ENCODE results near the gene STON1.
A peak's percentile ranks its signal among the peaks of the same experiment; 100 is the strongest.
"Not testable (repeated sequence)": the region's sequence is repeated elsewhere in the genome, so short reads cannot be mapped to it uniquely, and the experiment has no call there.

STON1 gene

DNA sequence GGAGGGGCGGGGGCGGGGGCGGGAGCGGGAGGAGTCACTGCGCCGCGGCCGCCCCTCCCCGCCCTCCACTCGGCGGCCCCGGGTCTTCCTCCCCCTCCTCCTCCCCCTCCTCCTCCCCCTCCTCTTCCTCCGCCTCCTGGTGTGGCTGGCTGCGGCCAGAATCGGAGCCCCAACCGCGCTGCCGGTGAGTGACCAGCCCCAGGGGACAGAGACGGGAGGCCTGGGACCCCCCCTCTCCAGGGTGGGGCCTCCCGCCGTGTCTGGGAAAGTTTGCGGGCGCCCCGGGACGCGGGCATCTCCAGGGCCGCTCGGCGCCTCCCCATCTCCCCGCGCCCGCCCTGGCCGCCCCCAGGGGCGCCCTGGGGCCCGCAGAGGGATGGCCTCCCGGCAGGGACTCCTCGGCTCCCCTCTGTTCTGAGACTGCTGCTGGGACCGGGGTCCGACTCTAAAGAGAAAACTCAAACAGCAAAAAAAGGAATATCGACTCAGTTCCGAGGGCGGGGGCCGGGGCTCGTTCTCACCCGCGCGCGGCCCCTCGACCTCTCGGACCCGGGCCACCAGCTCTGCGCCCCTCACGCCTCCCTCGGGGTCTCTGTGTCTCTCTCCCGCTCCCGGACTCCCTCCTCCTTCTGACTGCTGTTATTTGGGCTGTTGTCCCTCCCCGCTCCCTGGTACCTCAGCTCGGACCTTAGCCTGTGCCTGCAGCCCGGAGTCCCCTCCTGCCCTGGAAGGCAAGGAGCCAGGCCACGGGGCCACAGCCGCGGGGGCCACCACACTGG, at the start of gene STON1:
STON1 (plus strand) TSS at position 122 of the 779 bp plus-strand sequence. CDS start 50,480 bp downstream, outside the sequence.
- DNase-seq: peak; percentile 38

- DNase-seq: no peak
Observed at GRCh38 chr2:48480526-48480925, 49.4 kb upstream of the STON1 start.

- no peak for DNase-seq
Observed at GRCh38 chr2:48482313-48482712, 47.6 kb upstream of the STON1 start.

DNA sequence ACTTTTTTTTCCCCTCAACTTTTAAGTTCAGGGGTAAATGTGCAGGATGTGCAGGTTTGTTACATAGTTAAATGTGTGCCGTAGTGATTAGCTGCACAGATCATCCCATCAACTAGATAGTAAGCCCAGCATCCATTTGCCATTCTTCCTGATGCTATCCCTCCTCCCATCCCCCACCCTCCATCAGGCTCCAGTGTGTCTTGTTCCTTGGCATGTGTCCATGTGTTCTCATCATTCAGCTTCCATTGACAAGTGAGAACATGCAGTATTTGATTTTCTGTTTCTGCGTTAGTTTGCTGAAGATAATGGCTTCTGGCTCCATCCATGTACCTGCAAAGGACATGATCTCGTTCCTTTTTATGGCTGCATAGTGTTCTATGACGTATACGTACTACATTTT, 47.2 kb upstream of the STON1 start:
- no peak for DNase-seq

- no peak for DNase-seq
Observed at GRCh38 chr2:48483506-48483905, 46.4 kb upstream of the STON1 start.

- DNase-seq: no peak
Observed at GRCh38 chr2:48483916-48484315, 46.0 kb upstream of the STON1 start.

- no peak for DNase-seq
Observed at GRCh38 chr2:48488545-48488944, 41.4 kb upstream of the STON1 start.

DNA sequence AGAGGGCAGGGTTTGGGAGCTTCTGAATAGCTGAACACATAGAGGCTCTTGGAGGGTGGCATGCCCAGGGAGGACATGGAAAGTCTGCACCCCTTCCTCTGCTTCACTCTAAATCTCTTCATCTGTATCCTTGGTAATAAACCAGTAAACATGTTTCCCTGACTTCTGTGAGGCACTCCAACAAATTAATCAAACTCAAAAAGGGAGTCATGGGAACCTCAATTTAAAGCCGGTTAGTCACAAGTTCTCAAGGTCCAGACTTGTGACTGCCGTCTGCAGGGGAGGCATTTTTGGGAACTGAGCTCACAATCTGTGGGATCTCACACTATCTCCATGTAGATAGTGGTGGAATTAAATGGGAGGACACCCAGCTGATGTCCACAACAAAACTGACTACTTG, 33.1 kb upstream of the STON1 start:
- DNase-seq: no peak

DNA sequence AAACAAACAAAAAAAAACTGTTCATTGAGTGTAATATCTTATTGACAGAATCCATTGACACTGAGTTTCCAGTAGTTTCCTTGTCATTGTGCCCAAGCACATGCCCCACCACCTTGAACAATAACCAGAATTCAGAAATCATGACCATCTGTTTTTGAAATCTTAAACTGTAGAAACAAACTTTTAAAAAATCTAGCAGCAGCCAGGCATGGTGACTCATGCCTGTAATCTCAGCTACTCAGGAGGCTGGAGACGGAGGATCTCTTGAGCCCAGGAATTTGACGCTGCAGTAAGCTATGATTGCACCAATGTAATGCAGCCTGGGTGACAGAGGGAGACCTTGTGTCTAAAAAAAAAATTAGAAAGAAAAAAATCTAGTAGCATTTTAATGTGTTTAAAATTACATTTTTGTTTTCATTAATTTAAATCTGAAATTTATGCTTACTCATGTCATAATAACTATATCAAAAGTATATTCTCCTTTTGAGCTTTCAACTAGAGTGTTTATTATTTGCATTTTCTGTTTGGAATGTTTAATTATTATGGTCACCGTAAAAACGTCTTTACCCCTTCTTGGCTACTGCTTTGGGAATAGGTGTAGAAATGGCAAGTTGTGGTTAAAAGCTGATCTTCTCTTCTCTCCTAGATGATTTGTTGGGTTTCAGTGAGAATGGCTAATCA, 25.2 kb upstream of the STON1 start:
- no peak for DNase-seq

DNA sequence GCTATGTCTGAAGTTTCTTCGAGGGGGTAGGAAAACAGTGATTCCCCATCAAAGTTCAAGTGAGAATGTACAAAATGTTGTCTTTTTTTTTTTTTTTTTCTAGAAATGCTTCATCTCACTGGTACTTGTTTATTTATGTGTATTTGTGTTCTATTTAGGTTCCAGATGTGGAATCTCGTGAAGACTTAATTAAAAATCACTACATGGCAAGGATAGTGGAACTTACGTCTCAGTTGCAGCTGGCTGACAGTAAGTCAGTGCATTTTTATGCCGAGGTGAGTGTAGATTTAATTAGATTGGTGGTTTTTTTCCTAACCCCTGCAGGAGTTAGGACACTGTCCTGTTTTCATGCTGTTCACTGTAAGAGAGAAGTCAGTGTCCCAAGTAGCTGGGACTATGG, 22.8 kb upstream of the STON1 start:
- DNase-seq: no peak

DNA sequence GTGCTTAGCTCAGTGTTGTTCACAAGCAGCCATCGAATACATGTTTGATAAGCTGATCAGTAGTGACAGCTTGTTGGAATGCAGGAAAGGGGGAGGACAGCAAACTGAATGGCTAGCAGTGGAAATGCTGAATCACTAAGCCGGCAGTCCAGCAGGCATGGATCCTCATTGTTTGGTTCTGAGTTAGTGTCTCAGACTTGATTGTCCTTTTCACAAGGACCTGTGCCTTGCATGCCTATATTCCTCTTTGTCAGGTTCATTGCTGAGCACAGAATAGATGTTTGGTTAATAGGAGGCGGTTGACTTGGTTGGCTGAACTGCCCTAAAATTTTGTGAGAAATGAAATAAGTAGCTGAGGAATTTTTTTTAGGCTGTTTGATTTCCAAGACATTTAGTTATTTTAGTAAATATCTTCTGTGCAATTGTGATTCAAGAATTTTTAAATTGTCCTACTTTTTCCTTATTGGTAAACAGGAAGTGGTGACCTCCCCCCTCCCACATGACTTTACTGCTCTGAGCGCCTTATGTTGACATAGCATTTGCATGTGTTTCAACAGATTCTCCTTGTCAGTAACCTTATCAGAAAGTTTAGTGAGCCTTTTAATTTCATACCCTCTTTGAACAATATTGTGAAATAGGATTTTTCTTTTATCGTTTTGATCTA, 21.4 kb upstream of the STON1 start:
- DNase-seq: no peak

GRCh38 chr2:48510329-48510728, 19.6 kb upstream of the STON1 start:
- no peak for DNase-seq

DNA sequence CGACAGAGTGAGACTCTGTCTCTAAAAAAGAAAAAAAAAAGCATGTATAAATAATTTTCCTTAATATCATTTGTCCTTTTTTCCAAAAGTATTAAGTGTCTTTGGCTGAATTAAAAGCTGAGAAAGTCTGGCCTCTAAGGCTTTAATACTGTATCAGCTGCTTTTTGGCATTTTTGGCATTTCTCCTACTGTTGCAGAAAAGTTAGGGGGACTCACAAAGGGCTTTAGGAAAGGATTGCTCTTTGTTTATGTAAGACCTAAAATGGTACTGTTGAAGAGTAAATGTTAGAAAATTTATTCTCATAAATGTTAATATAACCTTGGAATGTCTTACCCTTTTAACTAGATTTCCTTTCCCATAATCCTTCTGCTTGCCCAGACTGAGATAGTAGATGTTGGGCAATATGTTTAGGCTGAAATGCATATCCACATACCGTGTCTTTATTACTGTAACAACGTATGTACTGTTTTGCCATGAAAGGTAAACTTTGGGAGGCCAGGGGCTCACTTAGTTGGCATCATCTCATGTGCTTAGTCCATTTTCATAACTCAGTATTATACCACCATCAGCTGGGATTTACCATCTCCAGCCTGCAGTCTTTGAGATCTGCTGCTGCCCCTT, 18.0 kb upstream of the STON1 start:
- no peak for DNase-seq

- no peak for DNase-seq
Observed at GRCh38 chr2:48512571-48512970, 17.4 kb upstream of the STON1 start.

GRCh38 chr2:48514348-48515003, 15.5 kb upstream of the STON1 start:
- DNase-seq: no peak

- DNase-seq: no peak
Observed at GRCh38 chr2:48515513-48515985, 14.4 kb upstream of the STON1 start.

- DNase-seq: no peak
Observed at GRCh38 chr2:48519593-48519992, 10.4 kb upstream of the STON1 start.

GRCh38 chr2:48524756-48525155, 5.2 kb upstream of the STON1 start:
- not testable (repeated sequence) for DNase-seq

DNA sequence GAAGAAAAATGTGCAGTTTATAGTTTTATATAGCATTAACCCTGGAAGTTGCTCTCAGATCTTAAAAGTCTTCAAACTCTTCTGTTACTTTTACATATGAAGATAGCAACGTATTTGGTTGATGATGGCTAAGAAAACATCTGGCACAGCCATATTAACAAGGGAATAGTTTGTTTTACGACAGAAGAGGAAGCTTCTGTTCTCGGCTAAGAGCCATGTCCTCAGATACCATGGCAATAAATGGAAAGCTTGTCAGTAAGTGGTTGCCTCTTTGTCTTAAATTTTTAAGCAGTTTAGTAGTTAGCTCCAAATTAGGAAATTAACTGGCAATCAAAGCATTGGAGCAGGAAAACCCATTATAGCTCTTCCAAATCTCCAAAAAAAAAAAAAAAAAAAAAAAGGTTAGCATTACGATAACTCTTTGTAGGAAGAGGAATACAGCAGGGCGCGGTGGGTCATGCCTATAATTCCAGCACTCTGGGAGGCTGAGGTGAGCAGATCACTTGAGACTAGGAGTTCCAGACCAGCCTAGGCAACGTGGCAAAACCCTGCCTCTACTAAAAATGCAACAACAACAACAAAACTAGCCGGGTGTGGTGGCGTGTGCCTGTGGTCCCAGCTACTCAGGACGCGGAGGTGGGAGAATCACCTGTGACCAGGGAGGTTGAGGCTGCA, 4.5 kb upstream of the STON1 start:
- DNase-seq: no peak

- DNase-seq: no peak
Observed at GRCh38 chr2:48527226-48527885, 2.6 kb upstream of the STON1 start.

GRCh38 chr2:48528431-48528830, 1.5 kb upstream of the STON1 start:
- DNase-seq: no peak

GRCh38 chr2:48529194-48529593, 760 bp upstream of the STON1 start:
- no peak for DNase-seq

Measured in activated CD4-positive, alpha-beta T cell treated with anti-CD3 and anti-CD28 coated beads, Interleukin-10, Interleukin-2, amounts not matched to agents 100 ng/mL and 50 ng/mL, durations not matched to agents 16 hours and 8 hours (primary cell).